Sigmoid colon (tissue), 4 donors: ENCODE data around the gene NAA40.

Experiments
- CTCF ChIP-seq, 4 experiments: fragments of 450-650 bp in 3 of 4; fragments of 200-600 bp in 1 of 4; IDR thresholded peaks; one replicate each; pipeline ENCODE4 v1.5.1; 2016 to 2019; ENCODE audit warnings: antibody characterized with exemption in 4 of 4, mild to moderate bottlenecking in 3 of 4, moderate library complexity in 2 of 4
- EP300 ChIP-seq, 4 donors: sonication (generic); formaldehyde crosslinking; IDR thresholded peaks; one replicate each; pipeline ENCODE4 v1.6.1; 2017; ENCODE audit warnings: antibody characterized with exemption in 4 of 4
- POLR2A ChIP-seq, 2 donors: fragments of 450-650 bp; IDR thresholded peaks; one replicate each; pipeline ENCODE4 v1.6.1; 2016; ENCODE audit warnings: antibody characterized with exemption in 2 of 2, mild to moderate bottlenecking in 2 of 2, moderate library complexity in 2 of 2
- POLR2AphosphoS5 ChIP-seq, 4 donors: sonication (generic); formaldehyde crosslinking; IDR thresholded peaks; one replicate each; pipeline ENCODE4 v1.6.1; 2017; ENCODE audit warnings: antibody characterized with exemption in 4 of 4

GRCh38 chr11:63961608-63962412 is 23.0 kb downstream of the NAA40 start:
- TF ChIP-seq CTCF (IDR thresholded peaks at IDR 0.05) (no peak), POLR2A (IDR thresholded peaks at IDR 0.05) (no peak), EP300 (IDR thresholded peaks at IDR 0.05) (no peak), POLR2AphosphoS5 (IDR thresholded peaks at IDR 0.05) (no peak)
